ENCODE results near the gene KAZN.

The KAZN gene

DNA sequence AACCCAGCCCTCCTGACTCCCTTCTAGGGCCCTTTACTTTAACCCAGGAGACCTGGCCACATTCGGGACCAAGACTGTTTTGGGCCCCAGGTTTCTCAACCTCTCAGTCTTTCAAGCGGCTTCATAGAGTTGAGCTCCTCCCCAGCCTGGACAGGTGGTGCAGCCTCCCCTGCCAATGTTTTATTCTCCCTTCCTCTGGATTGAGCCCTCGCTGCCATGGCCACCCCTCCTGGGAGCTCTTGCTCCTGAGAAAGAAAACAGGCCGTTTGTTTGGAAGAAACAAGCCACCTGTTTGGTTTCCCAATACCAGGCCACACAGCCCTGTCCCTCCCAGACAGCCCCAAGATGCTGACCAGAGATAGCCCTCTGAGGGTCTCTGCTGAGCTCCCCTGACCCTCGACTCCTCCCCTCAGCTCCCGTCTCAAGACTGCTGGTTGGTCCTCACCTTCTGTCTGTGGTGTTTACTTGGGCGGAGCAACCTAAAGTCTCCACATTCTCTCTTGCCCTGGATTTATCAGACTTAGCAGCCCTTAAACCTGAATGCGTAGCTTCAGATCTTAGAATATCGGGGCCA, 558.4 kb downstream of the KAZN start:
- DNase-seq (ENCODE audit: low spot score), result peak; percentile 22

DNA sequence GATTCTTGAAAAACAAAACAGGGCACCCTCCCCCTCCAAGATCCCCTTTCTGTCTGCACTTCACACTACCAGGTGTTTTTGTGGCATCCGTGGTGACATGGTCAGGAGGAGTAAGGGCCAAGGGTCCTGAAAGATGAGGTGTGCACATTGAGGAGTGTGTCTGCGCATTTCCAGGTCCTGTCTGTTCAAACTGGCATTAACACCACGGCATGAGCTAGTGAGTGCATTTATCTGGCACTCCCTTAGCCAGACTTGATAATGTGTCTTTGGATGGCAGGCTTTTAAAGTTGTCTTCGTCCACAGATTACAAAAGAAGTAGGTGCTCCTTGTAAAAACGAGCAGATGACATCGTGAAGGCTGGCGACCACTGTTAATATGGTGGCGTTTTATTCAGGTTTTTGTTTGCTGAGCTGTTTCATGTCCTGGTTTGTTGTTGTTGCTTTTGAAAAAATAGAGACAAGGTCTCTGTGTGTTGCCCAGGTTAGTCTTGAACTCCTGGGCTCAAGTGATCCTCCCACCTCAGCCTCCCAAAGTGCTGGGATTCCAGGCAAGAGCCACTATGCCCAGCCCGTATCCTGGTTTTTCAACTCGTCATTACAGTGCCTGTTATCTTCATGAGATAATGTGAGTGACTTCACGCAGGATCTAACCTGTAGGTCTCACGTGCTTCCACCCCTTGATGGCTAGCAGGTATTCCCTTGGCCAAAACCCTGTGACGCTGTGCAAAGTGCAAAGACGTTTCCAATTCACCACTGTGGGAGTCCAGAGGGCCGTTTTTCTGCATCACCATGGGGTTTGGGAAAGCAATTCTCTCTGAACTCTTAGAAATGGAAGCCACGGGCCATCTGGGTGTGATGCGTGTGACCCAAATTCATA, 559.3 kb downstream of the KAZN start:
- no peak for DNase-seq (ENCODE audit: low spot score)

DNA sequence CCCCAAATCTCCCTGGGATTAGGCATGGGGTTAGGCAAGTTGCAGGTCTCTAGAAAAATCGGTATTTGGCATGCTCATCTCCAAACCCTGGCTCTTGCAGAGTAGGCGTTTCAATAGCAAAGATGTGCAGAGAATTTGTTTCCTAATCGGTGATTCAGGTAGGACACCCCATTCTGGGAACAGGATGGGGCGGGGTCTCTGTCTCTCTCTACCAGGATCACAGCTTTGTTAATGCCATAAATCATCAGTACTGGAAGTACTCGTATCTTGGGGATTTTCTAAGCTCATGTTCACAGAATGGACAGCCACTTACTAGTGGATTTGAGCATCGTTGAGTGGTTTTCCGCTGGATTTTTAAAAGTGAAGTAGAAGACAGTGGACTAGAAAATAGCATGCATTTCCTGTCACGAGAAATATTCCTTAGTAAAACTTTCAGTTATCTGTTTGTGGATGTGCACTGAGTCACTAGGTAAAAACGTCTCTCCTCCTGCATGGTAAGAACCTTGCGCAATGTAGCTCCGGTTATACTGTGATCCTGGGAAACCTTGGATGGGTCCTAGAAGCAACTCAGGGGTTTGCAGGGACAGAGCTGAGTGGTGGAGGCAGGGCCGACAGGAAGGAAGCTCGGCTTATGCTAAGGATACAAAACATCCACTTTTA, 560.2 kb downstream of the KAZN start:
- no peak for DNase-seq (ENCODE audit: low spot score)

DNA sequence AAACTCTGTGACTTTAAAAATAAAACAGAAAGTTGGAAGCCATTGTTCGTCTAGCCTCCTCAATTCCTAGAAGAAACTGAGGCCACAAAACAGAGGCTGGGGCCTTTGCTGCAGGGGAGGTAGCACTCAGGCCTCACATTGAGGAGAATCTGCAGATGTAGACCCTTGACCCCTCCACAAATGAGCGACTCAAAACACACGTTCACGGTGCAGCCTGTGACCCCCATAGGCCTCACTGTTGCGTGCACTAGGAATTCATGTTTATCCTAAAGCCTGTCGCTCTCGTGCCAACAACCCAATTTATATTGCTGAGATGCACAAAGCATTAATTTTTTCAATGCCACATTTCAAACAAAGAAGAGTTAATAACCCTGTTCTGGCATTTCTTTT, 560.7 kb downstream of the KAZN start:
- no peak for DNase-seq (ENCODE audit: low spot score)

DNA sequence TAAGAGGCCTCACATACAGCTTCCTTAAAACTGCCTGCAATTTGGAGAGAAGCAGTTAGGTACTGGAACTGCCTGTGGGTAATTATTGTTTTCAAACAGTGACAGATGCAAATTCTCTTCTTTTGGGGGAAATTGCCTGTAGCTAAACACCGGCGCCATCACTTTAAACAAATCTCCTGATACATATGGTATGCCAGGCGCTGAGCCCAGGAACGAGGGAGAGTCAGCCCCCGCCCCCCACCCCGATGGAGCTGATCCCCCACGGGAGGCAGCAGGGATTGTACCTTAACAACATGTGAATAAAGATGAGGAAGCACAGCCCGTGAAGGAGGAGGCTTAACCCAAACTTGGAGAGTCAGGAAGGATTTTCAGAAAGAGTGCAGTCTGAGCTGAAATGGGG, 562.1 kb downstream of the KAZN start:
- DNase-seq (ENCODE audit: low spot score), result no peak

DNA sequence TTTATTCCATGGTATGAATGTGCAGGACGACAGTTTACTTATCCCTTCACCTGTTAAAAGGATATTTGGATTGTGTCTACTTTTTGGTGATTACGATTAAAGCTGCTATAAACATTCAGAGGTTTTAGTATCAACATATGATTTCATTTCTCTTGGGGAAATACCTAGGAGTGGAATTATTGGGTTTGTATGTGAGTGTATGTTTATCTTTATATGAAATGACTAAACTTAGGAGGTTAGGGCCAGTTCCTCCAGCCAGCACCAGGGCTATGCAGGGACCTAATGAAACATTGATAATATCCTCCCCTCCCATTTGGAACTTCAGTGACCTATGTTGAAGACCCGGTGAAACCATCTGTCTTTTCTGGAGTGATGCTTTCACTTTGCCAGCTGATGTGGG, 568.9 kb downstream of the KAZN start:
- DNase-seq (ENCODE audit: low spot score), result no peak
